ENCODE measurements around the gene SCYL1. TPM values are rescaled to one million over a fixed set of nuclear protein-coding genes. Genes with fewer than 3 reads are reported as not detected.
A peak's percentile ranks its signal among the peaks of the same experiment; 100 is the strongest.

Gene SCYL1
- total RNA-seq (100 to 1,000 TPM; 131 to 160 TPM), polyA plus RNA-seq (ENCODE audit: insufficient read depth, low read depth, low replicate concordance) (127 TPM)
- long read RNA-seq, donor 1, transcript SCYL1-213 (1 exons, 856 nt), result major isoform, 20 of 154 reads
- long read RNA-seq, donor 1, partial matches to known transcripts, result 129 of 154 reads
- long read RNA-seq, donor 1, other reads (novel, unspliced or antisense), result 0 of 154 reads
- long read RNA-seq, donor 2, transcript SCYL1-213 (1 exons, 856 nt), result major isoform, 7 of 53 reads
- long read RNA-seq, donor 2, partial matches to known transcripts, result 38 of 53 reads
- long read RNA-seq, donor 2, other reads (novel, unspliced or antisense), result 0 of 53 reads

DNA sequence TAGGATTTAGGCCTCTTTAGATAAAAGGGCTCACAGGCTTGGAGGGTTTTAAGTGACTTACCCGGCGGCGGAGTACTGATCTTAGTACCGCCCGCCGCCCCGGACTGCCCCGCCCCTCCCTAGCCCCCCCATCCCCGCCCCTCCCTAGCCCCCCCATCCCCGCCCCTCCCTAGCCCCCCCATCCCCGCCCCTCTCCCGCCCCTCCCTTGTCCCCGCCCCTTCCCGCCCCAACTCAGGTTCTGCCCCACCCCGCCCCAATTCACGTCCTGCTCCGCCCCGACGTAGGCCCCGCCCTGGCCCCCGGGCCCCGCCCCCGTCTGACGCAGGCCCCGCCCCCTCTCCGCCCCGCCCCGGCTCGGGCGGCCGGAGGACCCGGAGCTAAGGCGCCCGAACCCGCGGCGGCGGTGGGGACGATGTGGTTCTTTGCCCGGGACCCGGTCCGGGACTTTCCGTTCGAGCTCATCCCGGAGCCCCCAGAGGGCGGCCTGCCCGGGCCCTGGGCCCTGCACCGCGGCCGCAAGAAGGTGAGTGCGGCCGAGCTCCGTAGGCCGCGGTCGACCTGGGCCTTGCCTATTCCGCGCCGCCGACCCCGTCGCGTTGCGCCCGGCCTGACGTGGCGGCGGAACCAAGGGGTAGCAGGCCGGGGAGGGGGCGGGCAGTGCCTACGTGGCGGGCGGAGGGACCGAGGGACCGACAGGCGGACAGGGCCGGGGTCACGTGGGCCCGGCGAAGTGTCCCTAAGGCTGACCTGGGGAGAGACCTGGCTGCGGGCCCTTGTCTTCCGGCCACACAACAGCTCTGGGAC, at the start of gene SCYL1:
TSS of gene SCYL1 (plus strand) at position 343 of the 805 bp plus-strand sequence. CDS start at position 414, 71 bp downstream.
- WGBS, 2 donors, result 0 to 3% methylated on average over 20 to 47 of the region's 82 CpGs
- peak within 1 kb of the TSS; percentile 95 to 99 for H3K4me3 ChIP-seq
- H3K36me3 ChIP-seq (ENCODE audit: low read depth, missing control alignments), result no peaks in the 10 kb centered on the region
- DNase-seq, result peak; percentile 86
- intact Hi-C loops (cut with DNase I; ENCODE audit: low total_unique reads), result no loop called here
- TF ChIP-seq, protein P1, sequence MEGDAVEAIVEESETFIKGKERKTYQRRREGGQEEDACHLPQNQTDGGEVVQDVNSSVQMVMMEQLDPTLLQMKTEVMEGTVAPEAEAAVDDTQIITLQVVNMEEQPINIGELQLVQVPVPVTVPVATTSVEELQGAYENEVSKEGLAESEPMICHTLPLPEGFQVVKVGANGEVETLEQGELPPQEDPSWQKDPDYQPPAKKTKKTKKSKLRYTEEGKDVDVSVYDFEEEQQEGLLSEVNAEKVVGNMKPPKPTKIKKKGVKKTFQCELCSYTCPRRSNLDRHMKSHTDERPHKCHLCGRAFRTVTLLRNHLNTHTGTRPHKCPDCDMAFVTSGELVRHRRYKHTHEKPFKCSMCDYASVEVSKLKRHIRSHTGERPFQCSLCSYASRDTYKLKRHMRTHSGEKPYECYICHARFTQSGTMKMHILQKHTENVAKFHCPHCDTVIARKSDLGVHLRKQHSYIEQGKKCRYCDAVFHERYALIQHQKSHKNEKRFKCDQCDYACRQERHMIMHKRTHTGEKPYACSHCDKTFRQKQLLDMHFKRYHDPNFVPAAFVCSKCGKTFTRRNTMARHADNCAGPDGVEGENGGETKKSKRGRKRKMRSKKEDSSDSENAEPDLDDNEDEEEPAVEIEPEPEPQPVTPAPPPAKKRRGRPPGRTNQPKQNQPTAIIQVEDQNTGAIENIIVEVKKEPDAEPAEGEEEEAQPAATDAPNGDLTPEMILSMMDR (IDR thresholded peaks at IDR 0.05), result no peak
- no peak for TF ChIP-seq POLR2A (IDR thresholded peaks at IDR 0.05)
- H3K9me3 ChIP-seq, result no peaks in the 10 kb centered on the region
- peak within 1 kb of the TSS; percentile 86 to 89 for H3K27ac ChIP-seq
- no peaks in the 10 kb centered on the region for H3K27me3 ChIP-seq
- H3K4me1 ChIP-seq, result peaks cover 57% of the 10 kb centered on the region

DNA sequence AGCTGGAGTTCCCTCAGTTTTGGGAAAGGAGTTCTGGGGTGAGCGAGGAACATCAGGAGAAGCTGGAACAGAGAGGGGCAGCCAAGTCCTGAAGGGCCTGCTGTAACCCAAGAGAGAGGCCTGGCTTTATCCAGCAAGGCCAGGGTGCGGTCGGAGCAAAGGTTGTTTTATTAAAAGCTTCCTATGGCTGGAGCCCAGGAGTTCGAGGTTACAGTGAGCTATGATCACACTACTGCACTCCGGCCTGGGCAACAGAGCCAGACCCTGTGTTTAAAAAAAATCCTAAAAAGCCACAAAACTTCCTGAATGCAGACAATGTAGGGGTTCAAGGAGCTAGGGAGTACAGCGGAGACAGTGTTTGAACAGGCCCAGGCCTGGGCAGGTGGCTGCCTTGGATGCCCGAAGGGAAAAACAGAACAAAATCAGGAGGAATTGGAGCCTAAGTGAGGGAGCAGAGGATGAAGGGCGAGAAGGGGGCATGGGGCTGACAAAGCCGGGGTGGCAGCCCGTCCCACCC, 48.2 kb upstream of the SCYL1 start:
- H3K9me3 ChIP-seq, result no peaks in the 10 kb centered on the region
- 13 to 14% methylated on average over 10 of the region's 10 CpGs for WGBS, 2 donors
- DNase-seq, result no peak
- H3K4me3 ChIP-seq, result peak overlapping the region; percentile 68 to 88
- H3K27me3 ChIP-seq, result no peaks in the 10 kb centered on the region
- peak overlapping the region; percentile 95 to 97 for H3K27ac ChIP-seq
- no peaks in the 10 kb centered on the region for H3K36me3 ChIP-seq (ENCODE audit: low read depth, missing control alignments)
- TF ChIP-seq, protein P1 (IDR thresholded peaks at IDR 0.05), result no peak
- no peak for TF ChIP-seq POLR2A (IDR thresholded peaks at IDR 0.05)
- peaks cover 53% of the 10 kb centered on the region for H3K4me1 ChIP-seq
- intact Hi-C loops (cut with DNase I; ENCODE audit: low total_unique reads), result no loop called here

DNA sequence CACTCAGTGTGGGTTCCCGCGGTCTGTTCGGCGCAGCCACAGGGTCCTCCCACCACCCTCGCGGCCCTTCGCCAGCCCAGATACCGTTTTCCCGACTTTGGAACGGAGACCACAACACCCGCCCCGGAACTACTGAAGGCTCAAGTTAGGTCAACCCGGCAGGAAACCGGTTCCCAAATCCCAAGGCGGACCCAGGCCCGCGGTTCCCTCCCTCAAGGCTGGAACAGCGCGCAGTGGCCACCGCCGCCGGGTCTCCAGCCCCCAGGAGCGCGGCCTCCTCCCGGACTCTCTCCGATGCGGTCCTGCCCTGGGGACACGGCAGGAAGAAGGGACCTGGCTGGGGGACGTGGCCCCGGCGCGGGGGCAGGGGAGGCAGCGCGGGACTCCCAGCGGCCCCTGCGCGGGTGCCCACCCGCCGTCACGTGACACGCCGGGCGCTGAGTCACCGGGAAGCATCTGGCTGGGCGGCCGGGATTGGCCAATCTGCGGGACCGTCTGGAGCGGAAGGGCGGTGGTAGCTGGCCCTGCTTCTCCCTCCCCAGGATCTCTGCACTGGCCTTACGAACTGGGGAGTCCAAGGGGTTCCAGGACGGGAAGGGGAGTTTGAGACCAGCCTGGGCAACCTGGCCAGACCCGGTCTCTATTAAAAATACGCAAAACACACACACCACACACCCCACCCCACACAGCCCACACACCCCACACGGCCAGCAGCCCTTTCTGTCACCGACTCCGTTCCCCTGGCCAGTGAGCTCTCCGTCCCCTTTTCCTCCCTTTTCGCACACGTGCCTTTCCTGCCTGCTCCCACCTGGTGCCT, 47.5 kb upstream of the SCYL1 start:
- Histone ChIP-seq H3K4me1 (peaks cover 48% of the 10 kb centered on the region), H3K4me3 (peak overlapping the region; percentile 68 to 88), H3K27ac (peak overlapping the region; percentile 95 to 97), H3K36me3 (ENCODE audit: low read depth, missing control alignments) (no peaks in the 10 kb centered on the region), H3K9me3 (no peaks in the 10 kb centered on the region), H3K27me3 (no peaks in the 10 kb centered on the region)
- DNase-seq, result peak; percentile 96
- peak; percentile 74 for TF ChIP-seq POLR2A (IDR thresholded peaks at IDR 0.05)
- TF ChIP-seq, protein P1 (IDR thresholded peaks at IDR 0.05), result peak in 1 of 3 experiments; percentile 20
- intact Hi-C loops (cut with DNase I; ENCODE audit: low total_unique reads), result no loop called here
- WGBS, 2 donors, result 0 to 1% methylated on average over 27 to 40 of the region's 60 CpGs

DNA sequence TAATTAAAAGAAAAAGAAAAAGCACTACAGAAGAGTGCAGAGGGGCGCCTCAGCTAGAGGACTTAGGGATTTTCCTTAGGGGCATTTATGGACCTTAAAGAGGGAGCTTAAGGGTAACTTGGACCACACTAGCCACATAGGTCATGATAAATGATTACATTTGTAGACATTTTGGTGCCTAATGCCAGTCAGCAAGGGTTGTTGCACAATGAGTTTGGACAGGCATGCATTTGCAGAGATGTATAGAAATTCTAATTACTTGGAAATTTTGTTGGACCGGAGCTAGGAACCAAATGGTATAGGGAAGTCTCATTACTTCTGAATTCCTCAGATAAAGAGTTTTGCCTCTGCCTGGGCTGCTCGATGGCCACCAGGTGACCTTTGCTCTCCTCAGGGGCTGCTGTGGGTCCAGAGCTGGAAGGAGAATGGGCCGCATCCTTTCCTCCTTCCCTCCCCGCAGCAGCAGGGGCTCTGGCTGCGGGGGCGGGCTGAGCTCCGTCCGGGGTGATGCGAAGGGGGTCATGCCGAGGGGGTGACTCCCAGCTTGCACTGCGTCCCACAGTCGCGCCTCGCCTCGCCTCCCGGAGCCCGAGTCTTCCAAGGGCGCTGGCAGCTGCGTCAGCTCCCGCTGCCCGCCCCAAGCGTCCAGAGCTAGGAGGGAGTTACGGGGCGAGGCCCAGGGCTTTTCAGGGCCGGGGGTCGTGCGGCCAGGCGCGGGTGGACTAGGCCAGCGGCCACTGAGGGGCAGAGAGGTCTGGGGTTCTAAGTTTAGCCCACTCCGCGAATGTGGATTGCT, 46.3 kb upstream of the SCYL1 start:
- Histone ChIP-seq H3K4me3 (peak overlapping the region; percentile 8 to 17), H3K4me1 (peaks cover 42% of the 10 kb centered on the region), H3K27ac (peak overlapping the region; percentile 95 to 97), H3K36me3 (ENCODE audit: low read depth, missing control alignments) (no peaks in the 10 kb centered on the region), H3K27me3 (no peaks in the 10 kb centered on the region), H3K9me3 (no peaks in the 10 kb centered on the region)
- intact Hi-C loops (cut with DNase I; ENCODE audit: low total_unique reads), result no loop called here
- DNase-seq, result peak; percentile 69
- WGBS, 2 donors, result 16 to 26% methylated on average over 5 to 33 of the region's 33 CpGs
- no peak for TF ChIP-seq POLR2A (IDR thresholded peaks at IDR 0.05)
- TF ChIP-seq, protein P1 (IDR thresholded peaks at IDR 0.05), result peak in 1 of 3 experiments; percentile 6
